HG02678 (cell line): ENCODE data around the gene SRSF5.
"Not testable (repeated sequence)": the region's sequence is repeated elsewhere in the genome, so short reads cannot be mapped to it uniquely, and the experiment has no call there.

Experiments
- ATAC-seq: cut with Tn5 transposase; IDR thresholded peaks from one replicate; pipeline ENCODE4 v1.9.1; 2021; ENCODE audit warnings: mild to moderate bottlenecking, moderate library complexity; ENCODE audit not compliant: unreplicated experiment

SRSF5 gene

DNA sequence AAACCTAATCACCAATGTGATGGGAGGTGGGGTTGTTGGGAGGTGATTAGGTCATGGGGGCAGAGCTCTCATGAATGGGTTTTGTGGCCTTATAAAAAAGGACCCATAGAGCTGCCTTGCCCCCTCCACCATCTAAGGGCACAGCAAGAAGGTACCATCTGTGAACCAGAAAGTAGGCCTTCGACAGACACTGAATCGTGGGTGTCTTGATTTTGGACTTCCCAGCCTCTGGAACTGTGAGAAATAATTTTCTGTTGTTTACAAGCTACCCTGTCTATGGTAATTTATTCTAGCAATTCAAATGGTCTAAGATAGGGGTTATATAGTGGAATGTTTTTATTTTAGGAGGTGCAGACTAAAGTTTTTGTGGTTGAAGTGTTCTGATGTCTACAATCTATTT, 38.0 kb downstream of the SRSF5 start:
- no peak for ATAC-seq

DNA sequence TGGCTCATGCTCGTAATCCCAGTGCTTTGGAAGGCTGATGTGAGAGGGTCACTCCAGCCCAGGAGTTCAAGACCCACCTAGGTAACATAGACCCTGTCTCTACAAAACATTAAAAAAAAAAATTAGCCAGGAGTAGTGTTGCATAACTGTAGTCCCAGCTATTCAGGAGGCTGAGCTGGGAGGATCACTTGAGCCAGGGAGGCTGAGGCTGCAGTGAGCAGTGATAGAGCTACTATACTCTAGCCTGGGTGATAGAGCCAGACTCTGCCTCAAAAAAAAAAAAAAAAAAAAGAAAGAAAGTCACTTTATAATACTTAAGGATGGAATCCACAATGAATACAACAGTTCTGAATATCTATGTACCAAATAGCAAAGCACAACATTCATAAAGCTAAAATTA, 40.2 kb downstream of the SRSF5 start:
- ATAC-seq = no peak

DNA sequence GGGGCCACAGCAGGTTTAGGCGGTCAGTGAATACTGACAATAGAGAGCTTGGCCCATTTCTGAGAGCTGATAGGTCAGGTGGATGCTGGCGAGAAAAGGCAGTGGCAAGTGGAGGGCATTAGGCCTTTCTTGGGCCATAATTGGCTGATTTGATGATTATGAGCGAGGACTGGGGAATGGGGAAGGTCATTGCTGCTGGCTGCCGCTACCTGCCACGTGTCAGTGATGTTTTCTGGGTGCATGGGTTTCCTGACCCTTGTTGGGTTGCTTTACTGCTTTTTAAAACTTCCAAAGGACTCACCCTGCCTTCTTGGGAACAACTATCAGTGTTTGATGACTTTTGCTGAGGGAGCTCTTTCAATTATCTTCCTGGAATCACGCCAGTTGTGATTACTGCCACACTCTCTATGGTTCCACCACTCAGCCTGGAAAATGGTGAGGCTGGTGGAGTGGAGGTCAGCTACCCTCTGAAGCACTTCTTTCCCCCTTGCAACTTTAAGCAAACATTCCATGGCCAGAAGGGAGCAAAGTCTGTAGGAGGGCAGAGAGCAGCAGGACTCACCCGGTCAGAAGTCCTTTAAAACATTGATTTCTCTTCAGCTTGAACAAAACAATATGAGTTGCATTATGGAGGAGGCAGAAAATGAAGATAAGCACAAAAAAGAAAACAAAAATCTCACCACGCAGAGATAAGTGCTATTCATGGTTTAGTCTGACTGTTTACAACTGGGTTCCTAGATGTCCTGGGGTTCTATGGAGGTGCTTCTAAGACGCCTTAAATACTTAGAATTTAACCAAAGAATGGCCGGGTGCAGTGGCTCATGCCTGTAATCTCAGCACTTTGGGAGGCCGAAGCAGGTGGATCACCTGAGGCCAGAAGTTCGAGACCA, 42.2 kb downstream of the SRSF5 start:
- ATAC-seq = no peak

DNA sequence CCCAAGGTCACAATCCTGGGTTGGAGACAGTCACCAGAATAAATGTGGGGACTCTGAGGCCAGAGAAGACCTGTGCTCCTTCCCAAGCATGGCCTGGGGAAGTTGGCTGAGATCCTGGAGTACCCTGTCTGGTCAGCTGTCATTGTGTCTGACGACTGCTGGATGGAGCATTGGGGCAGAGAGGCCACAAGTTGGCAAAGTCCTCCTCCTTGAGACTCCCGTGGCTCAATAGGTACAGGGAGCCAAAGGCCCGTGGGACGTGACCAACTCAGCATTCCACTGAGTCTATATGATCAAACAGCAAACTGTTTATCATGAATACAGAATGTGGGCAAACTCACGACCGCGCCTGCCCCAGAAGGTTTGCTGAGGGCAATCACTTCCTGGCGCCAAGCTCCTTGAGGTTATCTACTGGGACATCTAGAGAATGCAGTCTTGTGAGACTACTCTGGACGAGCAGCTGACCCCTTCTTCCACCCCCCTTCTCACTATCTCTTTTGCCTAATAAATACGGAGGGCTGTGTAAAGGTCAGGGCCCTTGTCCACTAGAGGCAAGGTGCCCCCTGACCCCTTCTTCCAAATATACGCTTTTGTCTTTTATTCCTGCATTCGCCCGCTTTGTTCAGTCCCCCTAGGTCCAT, 44.4 kb downstream of the SRSF5 start:
- ATAC-seq = no peak

DNA sequence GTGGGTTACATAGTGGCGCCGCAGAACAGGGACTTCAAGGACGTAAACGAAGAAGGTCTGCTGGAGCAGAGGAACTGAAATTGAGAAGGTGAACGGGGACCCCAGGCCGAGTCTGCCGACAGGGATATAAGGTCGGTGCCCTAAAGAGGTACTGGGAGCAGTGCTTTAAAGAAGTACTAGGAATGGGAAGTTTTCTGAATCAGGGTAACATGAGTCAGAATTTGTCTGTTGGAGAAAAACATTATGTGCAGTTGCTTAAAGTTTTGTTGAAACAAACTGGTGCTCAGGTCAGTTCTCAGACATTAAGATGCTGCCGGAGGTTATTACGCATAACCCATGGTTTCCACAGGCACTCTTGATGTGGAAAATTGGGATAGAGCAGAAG, 44.9 kb downstream of the SRSF5 start:
- no peak for ATAC-seq

DNA sequence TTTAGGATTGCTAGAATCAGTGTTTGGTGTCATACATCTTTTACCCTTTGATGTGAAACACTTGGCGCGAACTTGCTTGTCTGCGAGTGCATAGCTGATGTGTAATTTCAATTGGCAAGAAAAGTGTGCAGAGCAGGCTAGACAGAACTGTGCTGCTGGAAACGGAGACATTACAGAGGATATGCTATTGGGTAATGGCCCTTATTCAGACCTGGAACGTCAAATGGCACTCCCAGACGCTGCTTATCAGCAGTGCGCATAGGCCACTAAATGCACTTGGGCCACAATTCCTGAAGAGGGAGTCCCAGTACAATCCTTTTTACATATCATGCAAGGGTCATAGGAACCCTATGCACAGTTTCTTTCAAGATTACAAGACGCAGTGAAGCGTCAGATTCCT, 45.8 kb downstream of the SRSF5 start:
- ATAC-seq = no peak

DNA sequence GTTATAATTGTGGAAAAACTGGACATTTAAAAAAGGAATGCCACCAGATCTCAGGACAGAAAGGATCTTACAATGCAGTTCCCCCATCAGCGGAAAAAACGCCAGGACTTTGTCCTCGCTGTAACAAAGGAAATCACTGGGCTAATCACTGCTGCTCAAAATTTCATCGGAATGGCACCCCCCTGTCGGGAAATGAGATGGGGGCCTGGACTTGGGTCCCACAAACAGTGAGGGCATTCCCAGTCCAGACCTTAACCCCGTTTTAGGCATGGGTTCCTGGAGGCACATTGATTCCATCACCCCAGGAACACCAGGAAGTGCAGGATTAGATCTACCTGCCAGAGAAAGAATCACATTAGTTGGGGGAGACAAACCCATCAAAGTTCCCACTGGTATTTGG, 46.4 kb downstream of the SRSF5 start:
- ATAC-seq = not testable (repeated sequence)

DNA sequence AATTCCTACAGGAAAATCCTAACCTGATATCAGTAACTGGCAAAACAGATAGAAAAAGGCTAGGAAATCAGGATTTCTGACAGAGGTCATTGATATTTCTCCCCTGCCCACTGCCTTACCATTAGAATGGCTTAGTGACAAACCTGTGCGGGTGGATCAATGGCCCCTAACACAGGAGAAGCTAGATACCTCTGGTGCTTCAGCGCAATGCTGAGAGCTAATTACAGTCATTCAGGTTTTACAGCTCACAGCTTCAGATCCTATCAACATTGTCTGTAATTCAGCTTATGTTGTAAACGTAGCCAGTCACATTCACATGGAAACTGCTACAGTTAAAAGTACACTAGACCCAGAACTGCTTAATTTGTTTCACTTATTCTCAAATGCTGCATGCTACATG, 47.5 kb downstream of the SRSF5 start:
- ATAC-seq = no peak

DNA sequence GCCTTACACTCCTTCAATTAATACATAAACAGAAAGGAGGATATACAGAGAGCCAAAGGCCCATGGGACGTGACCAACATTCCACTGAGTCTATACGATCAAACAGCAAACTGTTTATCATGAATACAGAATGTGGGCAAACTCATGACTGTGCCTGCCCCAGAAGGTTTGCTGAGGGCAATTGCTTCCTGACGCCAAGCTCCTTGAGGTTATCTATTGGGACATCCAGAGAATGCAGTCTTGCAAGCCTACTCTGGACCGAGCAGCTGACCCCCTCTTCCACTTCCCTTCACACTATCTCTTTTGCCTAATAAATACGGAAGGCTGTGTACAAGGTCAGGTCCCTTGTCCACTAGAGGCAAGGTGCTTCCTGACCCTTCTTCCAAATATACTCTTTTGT, 48.6 kb downstream of the SRSF5 start:
- no peak for ATAC-seq

DNA sequence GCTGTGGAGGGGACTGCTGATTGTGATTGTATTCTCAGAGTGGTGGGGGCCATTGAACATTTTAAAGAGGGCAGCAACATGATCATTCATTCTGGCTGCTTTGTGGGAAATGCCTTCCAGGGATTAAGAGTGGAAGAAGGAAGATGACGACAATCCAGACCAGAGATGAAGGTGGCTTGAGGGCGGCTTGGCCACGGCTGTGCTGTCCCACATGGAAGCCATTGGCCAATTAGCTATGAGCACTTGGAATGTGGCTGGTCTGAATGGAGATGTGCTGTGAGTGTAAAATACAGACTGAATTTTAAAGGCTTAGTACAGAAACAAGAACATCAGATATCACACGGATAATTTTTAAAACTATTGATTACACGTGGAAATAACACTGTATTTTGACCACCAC, 49.3 kb downstream of the SRSF5 start:
- no peak for ATAC-seq

DNA sequence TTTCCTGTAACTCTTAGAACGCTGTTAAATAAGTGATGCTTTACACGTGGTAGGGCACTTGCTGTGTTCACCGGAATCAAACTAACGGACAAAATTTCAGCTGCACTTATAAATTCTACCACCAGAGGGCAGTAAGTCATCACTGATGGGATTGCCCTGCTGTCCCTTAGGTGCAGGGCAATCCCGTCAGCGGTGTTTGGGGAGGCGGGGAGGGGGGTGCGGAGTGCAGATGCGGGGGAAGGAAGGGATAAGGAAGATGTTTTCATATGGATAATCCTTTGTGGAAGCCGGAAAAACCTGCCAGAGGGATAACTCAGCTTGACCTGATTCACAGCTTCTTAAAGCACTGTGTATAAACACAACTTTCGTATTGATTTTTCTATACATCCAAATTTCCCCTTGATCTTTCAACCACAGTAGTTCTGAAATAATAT, 51.8 kb downstream of the SRSF5 start:
- no peak for ATAC-seq

DNA sequence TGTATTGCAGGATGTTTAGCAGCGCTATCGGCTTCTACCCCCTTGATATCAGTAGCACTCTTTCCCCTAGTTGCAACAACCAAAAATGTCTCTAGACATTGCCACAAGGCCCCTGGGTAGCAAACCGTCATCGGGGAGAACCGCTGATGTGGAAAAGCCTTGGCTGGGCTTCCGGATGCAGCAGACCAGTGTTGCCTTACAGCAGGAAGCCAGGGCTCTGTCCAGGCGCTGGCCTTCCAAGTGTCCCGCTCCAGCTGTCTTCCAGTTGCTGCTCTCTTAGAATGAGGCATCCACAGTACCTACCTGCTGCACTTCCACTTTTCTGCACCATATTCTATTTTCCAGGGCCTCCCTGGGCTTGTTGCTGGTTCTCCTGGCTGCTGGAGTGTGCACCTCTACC, 52.7 kb downstream of the SRSF5 start:
- ATAC-seq = no peak

DNA sequence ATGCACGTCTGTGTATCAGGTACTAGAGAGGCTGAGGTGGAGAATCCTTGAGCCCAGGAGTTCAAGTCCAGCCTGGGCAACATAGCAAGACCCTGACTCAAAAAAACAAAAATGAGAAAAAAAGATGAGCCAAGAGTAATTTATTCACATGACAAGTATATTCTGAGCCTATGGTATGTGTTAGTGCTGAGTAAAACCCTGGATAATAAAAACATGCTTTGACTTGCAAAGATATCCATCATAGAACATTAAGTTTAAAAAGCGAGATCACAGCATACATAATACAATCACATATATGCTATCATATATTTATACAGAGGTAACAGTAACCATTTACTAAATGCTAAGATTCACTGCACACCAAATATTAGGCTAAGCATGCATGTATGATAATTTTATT, 54.0 kb downstream of the SRSF5 start:
- ATAC-seq = no peak
